K562 (cell line): ENCODE measurements around the gene LAPTM5.

ENCODE experiments used
- AFF1 ChIP-seq, 2 experiments: fragments of 450-650 bp; IDR thresholded peaks; 2 replicates each; pipeline ENCODE4 v1.6.1; 2018; ENCODE audit warnings: mild to moderate bottlenecking in 2 of 2, low read depth in 1 of 2; ENCODE audit not compliant: partially characterized antibody in 2 of 2
- BRCA1 ChIP-seq, 2 experiments: fragments of 450-650 bp in 1 of 2; sonication (generic) in 1 of 2; formaldehyde crosslinking in 1 of 2; IDR thresholded peaks; 2 replicates each; pipeline versions ENCODE4 v1.5.0 to v1.6.1; 2017 to 2020; ENCODE audit warnings: mild to moderate bottlenecking in 1 of 2, missing genetic modification reagents in 1 of 2
- EZH2 ChIP-seq: IDR thresholded peaks from 2 replicates; pipeline ENCODE4 v1.6.1; 2012; ENCODE audit warnings: low read depth, mild to moderate bottlenecking, inconsistent platforms, low read length, borderline replicate concordance
- GABPB1 ChIP-seq: sonication (generic); formaldehyde crosslinking; IDR thresholded peaks from 2 replicates; pipeline ENCODE4 v1.8.0; 2022; ENCODE audit warnings: mild to moderate bottlenecking, missing genetic modification reagents
- HNRNPK ChIP-seq: fragments of 200-400 bp; formaldehyde crosslinking; IDR thresholded peaks from one replicate; pipeline ENCODE4 v1.6.1; 2018; ENCODE audit warnings: mild to moderate bottlenecking, low read depth, low read length; ENCODE audit not compliant: poor library complexity, severe bottlenecking
- JUN ChIP-seq, 2 experiments: sonication (generic) in 1 of 2; formaldehyde crosslinking in 1 of 2; IDR thresholded peaks; 2 replicates each; pipeline versions ENCODE4 v1.6.1 to v1.8.0; 2012 to 2022; ENCODE audit warnings: borderline replicate concordance in 2 of 2, mild to moderate bottlenecking in 2 of 2, improper control_type of control experiment in 1 of 2, low read depth in 1 of 2, low read length in 1 of 2, missing genetic modification reagents in 1 of 2
- MTA3 ChIP-seq: fragments of 450-650 bp; formaldehyde crosslinking; IDR thresholded peaks from 2 replicates; pipeline ENCODE4 v1.6.1; 2017; ENCODE audit warnings: mild to moderate bottlenecking, borderline replicate concordance
- TGIF2 ChIP-seq: sonication (generic); formaldehyde crosslinking; IDR thresholded peaks from 2 replicates; pipeline ENCODE4 v1.8.1; 2022; ENCODE audit warnings: mild to moderate bottlenecking, missing genetic modification reagents, moderate library complexity
- TF ChIP-seq, protein P1 (sequence below): fragments of 250-450 bp; sonication (Bioruptor Pico); IDR thresholded peaks from 2 replicates; pipeline ENCODE4 v1.9.0; 2021; ENCODE audit warnings: mild to moderate bottlenecking, inconsistent platforms

DNA sequence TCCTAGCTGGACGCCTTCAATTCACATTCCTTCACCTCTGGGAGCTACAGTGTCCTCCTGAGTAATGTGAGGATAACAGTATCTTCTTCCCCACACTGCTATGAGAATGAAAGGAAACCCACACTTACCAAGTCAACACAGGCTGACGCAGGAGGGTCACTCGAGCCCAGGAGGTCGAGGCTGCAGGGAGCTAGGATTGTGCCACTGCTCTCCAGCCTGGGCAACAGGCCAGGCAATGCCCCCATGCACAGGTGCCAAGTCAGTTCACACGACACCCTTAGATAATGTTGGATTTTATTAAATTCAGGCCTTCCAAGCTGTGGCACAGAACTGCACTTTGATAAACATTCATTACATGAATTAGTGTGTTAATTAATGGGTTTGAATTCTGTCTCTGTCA lies 66.1 kb downstream of the LAPTM5 start:
- TF ChIP-seq TGIF2 (CRISPR knock-in tag) (no peak), HNRNPK (no peak), MTA3 (no peak), AFF1 (IDR thresholded peaks at IDR 0.05; ENCODE audit: low read depth in 1 of 2, partially characterized antibody in 2 of 2) (no peak), GABPB1 (CRISPR knock-in tag) (no peak), EZH2 (no peak), BRCA1 (IDR thresholded peaks at IDR 0.05) (no peak), BRCA1 (CRISPR knock-in tag; IDR thresholded peaks at IDR 0.05) (no peak), JUN (IDR thresholded peaks at IDR 0.05; ENCODE audit: borderline replicate concordance, low read depth, low read length) (no peak), JUN (CRISPR knock-in tag; IDR thresholded peaks at IDR 0.05; ENCODE audit: borderline replicate concordance) (no peak)
- TF ChIP-seq, protein P1, sequence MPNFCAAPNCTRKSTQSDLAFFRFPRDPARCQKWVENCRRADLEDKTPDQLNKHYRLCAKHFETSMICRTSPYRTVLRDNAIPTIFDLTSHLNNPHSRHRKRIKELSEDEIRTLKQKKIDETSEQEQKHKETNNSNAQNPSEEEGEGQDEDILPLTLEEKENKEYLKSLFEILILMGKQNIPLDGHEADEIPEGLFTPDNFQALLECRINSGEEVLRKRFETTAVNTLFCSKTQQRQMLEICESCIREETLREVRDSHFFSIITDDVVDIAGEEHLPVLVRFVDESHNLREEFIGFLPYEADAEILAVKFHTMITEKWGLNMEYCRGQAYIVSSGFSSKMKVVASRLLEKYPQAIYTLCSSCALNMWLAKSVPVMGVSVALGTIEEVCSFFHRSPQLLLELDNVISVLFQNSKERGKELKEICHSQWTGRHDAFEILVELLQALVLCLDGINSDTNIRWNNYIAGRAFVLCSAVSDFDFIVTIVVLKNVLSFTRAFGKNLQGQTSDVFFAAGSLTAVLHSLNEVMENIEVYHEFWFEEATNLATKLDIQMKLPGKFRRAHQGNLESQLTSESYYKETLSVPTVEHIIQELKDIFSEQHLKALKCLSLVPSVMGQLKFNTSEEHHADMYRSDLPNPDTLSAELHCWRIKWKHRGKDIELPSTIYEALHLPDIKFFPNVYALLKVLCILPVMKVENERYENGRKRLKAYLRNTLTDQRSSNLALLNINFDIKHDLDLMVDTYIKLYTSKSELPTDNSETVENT (CRISPR knock-in tag), result no peak
